ENCODE measurements around the gene GOLGA8Q. TPM values are rescaled to one million over a fixed set of nuclear protein-coding genes. Genes with fewer than 3 reads are reported as not detected.
"Not testable (repeated sequence)": the region's sequence is repeated elsewhere in the genome, so short reads cannot be mapped to it uniquely, and the experiment has no call there.

GOLGA8Q gene
- total RNA-seq, 1 experiment from 2014 or later = not detected

- H3F3A ChIP-seq (ENCODE audit: low read length, unreplicated experiment); H2AFZ ChIP-seq (ENCODE audit: low read length); CTCF ChIA-PET; H3K27me3 ChIP-seq (ENCODE audit: low read length); H3K79me2 ChIP-seq (ENCODE audit: low read length); H3K27ac ChIP-seq (ENCODE audit: low read length); H3K9me3 ChIP-seq (ENCODE audit: low read length); H3K36me3 ChIP-seq (ENCODE audit: low read depth, low read length); BruUV-seq (replicated peaks); H4K20me1 ChIP-seq (ENCODE audit: low read length); H3K4me1 ChIP-seq (ENCODE audit: insufficient read depth, low read length); POLR2A ChIA-PET (ENCODE audit: unreplicated experiment); H3K9ac ChIP-seq (ENCODE audit: low read length); DNase-seq; H3K9me2 ChIP-seq (replicated peaks; ENCODE audit: low read length); intact Hi-C loops (cut with micrococcal nuclease); ATAC-seq; H3K4me3 ChIP-seq (ENCODE audit: low read length); H3K4me2 ChIP-seq (ENCODE audit: low read length): not testable (repeated sequence)
These were observed 51.9 kb downstream of the GOLGA8Q start, which contains the start of gene GOLGA8H for GRCh38 chr15:30603796-30604195. Gene GOLGA8H, plus strand, starts transcription at chr15:30604028. Its CDS starts 98 bp downstream, at chr15:30604126.

Other genes starting within 250 kb of the GOLGA8Q start
- 19.0 TPM in 1 of 2 replicates, not detected in the other for gene CHRFAM7A, start 158.5 kb upstream of the GOLGA8Q start, total RNA-seq (2014; rRNA removed)
- gene GOLGA8R, start 137.8 kb upstream of the GOLGA8Q start, total RNA-seq (2014; rRNA removed) = 0.07 and 0.69 TPM in 2 replicates
- 0.84 and 1.0 TPM in 2 replicates for gene GOLGA8H, start 52.0 kb downstream of the GOLGA8Q start, total RNA-seq (2014; rRNA removed)